Measurements from ENCODE around the gene ZNF579. TPM values are rescaled to one million over a fixed set of nuclear protein-coding genes. Genes with fewer than 3 reads are reported as not detected.

ZNF579 gene
- total RNA-seq, 1 donor from 2014 or later: 1.6 TPM

GRCh38 chr19:55621205-55621672 is 40.6 kb upstream of the ZNF579 start:
- peak overlapping the region in 1 of 3 donors; percentile 33 for H3K9ac ChIP-seq (ENCODE audit: low read depth in 1 of 3, low read length in 3 of 3)
- no peaks in the 10 kb centered on the region for H3K27me3 ChIP-seq (ENCODE audit: control insufficient read depth in 3 of 3, insufficient read depth in 3 of 3, low read length in 3 of 3)
- H3K9me3 ChIP-seq (ENCODE audit: control insufficient read depth in 3 of 3, low read length in 3 of 3): no peaks in the 10 kb centered on the region
- H3K36me3 ChIP-seq (ENCODE audit: control insufficient read depth in 3 of 3, insufficient read depth in 3 of 3, low read length in 3 of 3): peaks cover 16 to 22% (median 18%) of the 10 kb centered on the region in 3 donors
- peaks cover 37 to 53% (median 48%) of the 10 kb centered on the region in 3 donors for H3K4me1 ChIP-seq (ENCODE audit: control insufficient read depth in 3 of 3, insufficient read depth in 3 of 3, low read length in 3 of 3)
- H3K4me3 ChIP-seq (ENCODE audit: low read length in 3 of 3): no peak overlapping the region
- H3K27ac ChIP-seq (ENCODE audit: low read depth, low read length): peak overlapping the region; percentile 6

GRCh38 chr19:55620410-55621204 is 40.0 kb upstream of the ZNF579 start:
- Histone ChIP-seq H3K9me3 (ENCODE audit: control insufficient read depth in 3 of 3, low read length in 3 of 3) (no peaks in the 10 kb centered on the region), H3K4me3 (ENCODE audit: low read length in 3 of 3) (no peak overlapping the region), H3K27me3 (ENCODE audit: control insufficient read depth in 3 of 3, insufficient read depth in 3 of 3, low read length in 3 of 3) (no peaks in the 10 kb centered on the region), H3K36me3 (ENCODE audit: control insufficient read depth in 3 of 3, insufficient read depth in 3 of 3, low read length in 3 of 3) (peaks cover 17 to 29% (median 22%) of the 10 kb centered on the region in 3 donors), H3K27ac (ENCODE audit: low read depth, low read length) (peak overlapping the region; percentile 6), H3K4me1 (ENCODE audit: control insufficient read depth in 3 of 3, insufficient read depth in 3 of 3, low read length in 3 of 3) (peaks cover 37 to 53% (median 48%) of the 10 kb centered on the region in 3 donors), H3K9ac (ENCODE audit: low read depth in 1 of 3, low read length in 3 of 3) (peak overlapping the region in 1 of 3 donors; percentile 50)

- Histone ChIP-seq H3K4me1 (ENCODE audit: control insufficient read depth in 3 of 3, insufficient read depth in 3 of 3, low read length in 3 of 3) (peaks cover 32 to 46% (median 42%) of the 10 kb centered on the region in 3 donors), H3K36me3 (ENCODE audit: control insufficient read depth in 3 of 3, insufficient read depth in 3 of 3, low read length in 3 of 3) (peaks cover 17 to 34% (median 26%) of the 10 kb centered on the region in 3 donors), H3K27ac (ENCODE audit: low read depth, low read length) (no peak overlapping the region), H3K4me3 (ENCODE audit: low read length in 3 of 3) (no peak overlapping the region), H3K9me3 (ENCODE audit: control insufficient read depth in 3 of 3, low read length in 3 of 3) (no peaks in the 10 kb centered on the region), H3K9ac (ENCODE audit: low read depth in 1 of 3, low read length in 3 of 3) (no peak overlapping the region), H3K27me3 (ENCODE audit: control insufficient read depth in 3 of 3, insufficient read depth in 3 of 3, low read length in 3 of 3) (no peaks in the 10 kb centered on the region)
Observed at GRCh38 chr19:55619286-55619685, 38.6 kb upstream of the ZNF579 start.

- no peaks in the 10 kb centered on the region for H3K27me3 ChIP-seq (ENCODE audit: control insufficient read depth in 3 of 3, insufficient read depth in 3 of 3, low read length in 3 of 3)
- H3K4me3 ChIP-seq (ENCODE audit: low read length in 3 of 3): no peak overlapping the region
- no peaks in the 10 kb centered on the region for H3K9me3 ChIP-seq (ENCODE audit: control insufficient read depth in 3 of 3, low read length in 3 of 3)
- H3K36me3 ChIP-seq (ENCODE audit: control insufficient read depth in 3 of 3, insufficient read depth in 3 of 3, low read length in 3 of 3): peaks cover 17 to 34% (median 26%) of the 10 kb centered on the region in 3 donors
- H3K9ac ChIP-seq (ENCODE audit: low read depth in 1 of 3, low read length in 3 of 3): no peak overlapping the region
- H3K4me1 ChIP-seq (ENCODE audit: control insufficient read depth in 3 of 3, insufficient read depth in 3 of 3, low read length in 3 of 3): peaks cover 26 to 46% (median 37%) of the 10 kb centered on the region in 3 donors
- H3K27ac ChIP-seq (ENCODE audit: low read depth, low read length): no peak overlapping the region
Observed at GRCh38 chr19:55618426-55618825, 37.8 kb upstream of the ZNF579 start.

- no peak overlapping the region for H3K9ac ChIP-seq (ENCODE audit: low read depth in 1 of 3, low read length in 3 of 3)
- H3K36me3 ChIP-seq (ENCODE audit: control insufficient read depth in 3 of 3, insufficient read depth in 3 of 3, low read length in 3 of 3): peaks cover 17 to 39% (median 26%) of the 10 kb centered on the region in 3 donors
- no peak overlapping the region for H3K27ac ChIP-seq (ENCODE audit: low read depth, low read length)
- H3K27me3 ChIP-seq (ENCODE audit: control insufficient read depth in 3 of 3, insufficient read depth in 3 of 3, low read length in 3 of 3): no peaks in the 10 kb centered on the region
- H3K4me1 ChIP-seq (ENCODE audit: control insufficient read depth in 3 of 3, insufficient read depth in 3 of 3, low read length in 3 of 3): peaks cover 27 to 42% (median 35%) of the 10 kb centered on the region in 3 donors
- no peaks in the 10 kb centered on the region for H3K9me3 ChIP-seq (ENCODE audit: control insufficient read depth in 3 of 3, low read length in 3 of 3)
- H3K4me3 ChIP-seq (ENCODE audit: low read length in 3 of 3): no peak overlapping the region
Observed at GRCh38 chr19:55617426-55617825, 36.8 kb upstream of the ZNF579 start.

- Histone ChIP-seq H3K9me3 (ENCODE audit: control insufficient read depth in 3 of 3, low read length in 3 of 3) (no peaks in the 10 kb centered on the region), H3K4me3 (ENCODE audit: low read length in 3 of 3) (no peak overlapping the region), H3K27ac (ENCODE audit: low read depth, low read length) (no peak overlapping the region), H3K27me3 (ENCODE audit: control insufficient read depth in 3 of 3, insufficient read depth in 3 of 3, low read length in 3 of 3) (no peaks in the 10 kb centered on the region), H3K4me1 (ENCODE audit: control insufficient read depth in 3 of 3, insufficient read depth in 3 of 3, low read length in 3 of 3) (peaks cover 37 to 44% (median 40%) of the 10 kb centered on the region in 3 donors), H3K36me3 (ENCODE audit: control insufficient read depth in 3 of 3, insufficient read depth in 3 of 3, low read length in 3 of 3) (peaks cover 17 to 36% (median 26%) of the 10 kb centered on the region in 3 donors), H3K9ac (ENCODE audit: low read depth in 1 of 3, low read length in 3 of 3) (no peak overlapping the region)
Observed at GRCh38 chr19:55616395-55616875, 35.8 kb upstream of the ZNF579 start.

- Histone ChIP-seq H3K36me3 (ENCODE audit: control insufficient read depth in 3 of 3, insufficient read depth in 3 of 3, low read length in 3 of 3) (peaks cover 15 to 31% (median 21%) of the 10 kb centered on the region in 3 donors), H3K4me3 (ENCODE audit: low read length in 3 of 3) (no peak overlapping the region), H3K9me3 (ENCODE audit: control insufficient read depth in 3 of 3, low read length in 3 of 3) (no peaks in the 10 kb centered on the region)
Observed at GRCh38 chr19:55615543-55616394, 35.1 kb upstream of the ZNF579 start.

GRCh38 chr19:55614711-55615542 is 34.3 kb upstream of the ZNF579 start:
- Histone ChIP-seq H3K27me3 (ENCODE audit: control insufficient read depth in 3 of 3, insufficient read depth in 3 of 3, low read length in 3 of 3) (no peaks in the 10 kb centered on the region), H3K27ac (ENCODE audit: low read depth, low read length) (no peak overlapping the region), H3K9me3 (ENCODE audit: control insufficient read depth in 3 of 3, low read length in 3 of 3) (no peaks in the 10 kb centered on the region), H3K36me3 (ENCODE audit: control insufficient read depth in 3 of 3, insufficient read depth in 3 of 3, low read length in 3 of 3) (peaks cover 15 to 34% (median 21%) of the 10 kb centered on the region in 3 donors), H3K9ac (ENCODE audit: low read depth in 1 of 3, low read length in 3 of 3) (no peak overlapping the region), H3K4me1 (ENCODE audit: control insufficient read depth in 3 of 3, insufficient read depth in 3 of 3, low read length in 3 of 3) (peaks cover 37 to 42% (median 39%) of the 10 kb centered on the region in 3 donors), H3K4me3 (ENCODE audit: low read length in 3 of 3) (no peak overlapping the region)

More at GRCh38 chr19:55615543-55616394, 35.1 kb upstream of the ZNF579 start:
- peaks cover 39 to 44% (median 40%) of the 10 kb centered on the region in 3 donors for H3K4me1 ChIP-seq (ENCODE audit: control insufficient read depth in 3 of 3, insufficient read depth in 3 of 3, low read length in 3 of 3)
- no peaks in the 10 kb centered on the region for H3K27me3 ChIP-seq (ENCODE audit: control insufficient read depth in 3 of 3, insufficient read depth in 3 of 3, low read length in 3 of 3)
- no peak overlapping the region for H3K9ac ChIP-seq (ENCODE audit: low read depth in 1 of 3, low read length in 3 of 3)
- H3K27ac ChIP-seq (ENCODE audit: low read depth, low read length): no peak overlapping the region
